Neural cell (in vitro differentiated cells): ENCODE results near the gene KLHL34.

Source experiments
- EZH2 ChIP-seq: fragments of 200-600, 300-800 bp; shearing (Covaris generic), sonication (generic); IDR thresholded peaks from 2 replicates; pipeline ENCODE4 v1.6.1; 2014; ENCODE audit warnings: antibody characterized with exemption, low read length, borderline replicate concordance, mild to moderate bottlenecking; ENCODE audit not compliant: insufficient read depth, poor library complexity, severe bottlenecking
- MXI1 ChIP-seq: fragments of 450-650 bp; conservative IDR thresholded peaks from 2 replicates; pipeline ENCODE4 v1.6.1; 2014; ENCODE audit warnings: antibody characterized with exemption, mild to moderate bottlenecking; ENCODE audit not compliant: poor library complexity, severe bottlenecking
- TF ChIP-seq, protein P1 (sequence below): fragments of 450-650 bp; IDR thresholded peaks from 2 replicates; pipeline ENCODE4 v1.5.1; 2014; ENCODE audit warnings: antibody characterized with exemption, mild to moderate bottlenecking, moderate library complexity; ENCODE audit not compliant: poor library complexity, severe bottlenecking
- TF ChIP-seq, protein P2 (sequence below): IDR thresholded peaks from 2 replicates; pipeline ENCODE4 v1.6.1; 2012; ENCODE audit warnings: borderline replicate concordance

DNA sequence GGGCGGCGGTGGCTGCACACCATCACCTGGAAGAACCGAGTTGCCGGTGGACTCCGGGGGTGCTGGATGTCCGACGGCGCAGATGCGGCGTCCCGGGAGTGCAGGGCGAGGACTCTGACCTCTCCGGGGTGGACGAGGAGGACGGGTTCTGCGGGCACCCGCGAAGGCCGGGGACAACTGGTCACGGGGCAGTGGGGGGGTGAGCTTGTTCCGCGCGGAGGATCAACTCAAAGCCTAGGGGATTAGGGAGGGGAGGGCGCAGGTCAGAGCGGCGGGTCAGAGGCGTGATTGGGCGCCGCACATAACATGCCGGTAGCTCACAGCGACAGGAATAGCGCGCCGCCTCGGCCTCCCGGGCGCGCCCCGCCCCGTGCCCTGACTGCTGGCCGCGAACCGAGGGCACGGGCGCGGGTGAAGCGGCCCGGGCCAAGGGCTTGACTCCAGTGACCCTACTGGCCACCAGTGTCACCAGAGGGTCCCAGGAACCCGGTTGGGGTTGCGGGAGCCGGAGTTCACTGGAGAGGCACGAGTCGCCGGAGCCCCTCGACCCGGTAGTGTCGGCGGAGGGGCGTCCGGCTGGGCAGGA lies at the start of gene KLHL34:
- TF ChIP-seq, protein P1, sequence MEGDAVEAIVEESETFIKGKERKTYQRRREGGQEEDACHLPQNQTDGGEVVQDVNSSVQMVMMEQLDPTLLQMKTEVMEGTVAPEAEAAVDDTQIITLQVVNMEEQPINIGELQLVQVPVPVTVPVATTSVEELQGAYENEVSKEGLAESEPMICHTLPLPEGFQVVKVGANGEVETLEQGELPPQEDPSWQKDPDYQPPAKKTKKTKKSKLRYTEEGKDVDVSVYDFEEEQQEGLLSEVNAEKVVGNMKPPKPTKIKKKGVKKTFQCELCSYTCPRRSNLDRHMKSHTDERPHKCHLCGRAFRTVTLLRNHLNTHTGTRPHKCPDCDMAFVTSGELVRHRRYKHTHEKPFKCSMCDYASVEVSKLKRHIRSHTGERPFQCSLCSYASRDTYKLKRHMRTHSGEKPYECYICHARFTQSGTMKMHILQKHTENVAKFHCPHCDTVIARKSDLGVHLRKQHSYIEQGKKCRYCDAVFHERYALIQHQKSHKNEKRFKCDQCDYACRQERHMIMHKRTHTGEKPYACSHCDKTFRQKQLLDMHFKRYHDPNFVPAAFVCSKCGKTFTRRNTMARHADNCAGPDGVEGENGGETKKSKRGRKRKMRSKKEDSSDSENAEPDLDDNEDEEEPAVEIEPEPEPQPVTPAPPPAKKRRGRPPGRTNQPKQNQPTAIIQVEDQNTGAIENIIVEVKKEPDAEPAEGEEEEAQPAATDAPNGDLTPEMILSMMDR, result no peak
- TF ChIP-seq EZH2 (no peak), MXI1 (no peak)
- TF ChIP-seq, protein P2, sequence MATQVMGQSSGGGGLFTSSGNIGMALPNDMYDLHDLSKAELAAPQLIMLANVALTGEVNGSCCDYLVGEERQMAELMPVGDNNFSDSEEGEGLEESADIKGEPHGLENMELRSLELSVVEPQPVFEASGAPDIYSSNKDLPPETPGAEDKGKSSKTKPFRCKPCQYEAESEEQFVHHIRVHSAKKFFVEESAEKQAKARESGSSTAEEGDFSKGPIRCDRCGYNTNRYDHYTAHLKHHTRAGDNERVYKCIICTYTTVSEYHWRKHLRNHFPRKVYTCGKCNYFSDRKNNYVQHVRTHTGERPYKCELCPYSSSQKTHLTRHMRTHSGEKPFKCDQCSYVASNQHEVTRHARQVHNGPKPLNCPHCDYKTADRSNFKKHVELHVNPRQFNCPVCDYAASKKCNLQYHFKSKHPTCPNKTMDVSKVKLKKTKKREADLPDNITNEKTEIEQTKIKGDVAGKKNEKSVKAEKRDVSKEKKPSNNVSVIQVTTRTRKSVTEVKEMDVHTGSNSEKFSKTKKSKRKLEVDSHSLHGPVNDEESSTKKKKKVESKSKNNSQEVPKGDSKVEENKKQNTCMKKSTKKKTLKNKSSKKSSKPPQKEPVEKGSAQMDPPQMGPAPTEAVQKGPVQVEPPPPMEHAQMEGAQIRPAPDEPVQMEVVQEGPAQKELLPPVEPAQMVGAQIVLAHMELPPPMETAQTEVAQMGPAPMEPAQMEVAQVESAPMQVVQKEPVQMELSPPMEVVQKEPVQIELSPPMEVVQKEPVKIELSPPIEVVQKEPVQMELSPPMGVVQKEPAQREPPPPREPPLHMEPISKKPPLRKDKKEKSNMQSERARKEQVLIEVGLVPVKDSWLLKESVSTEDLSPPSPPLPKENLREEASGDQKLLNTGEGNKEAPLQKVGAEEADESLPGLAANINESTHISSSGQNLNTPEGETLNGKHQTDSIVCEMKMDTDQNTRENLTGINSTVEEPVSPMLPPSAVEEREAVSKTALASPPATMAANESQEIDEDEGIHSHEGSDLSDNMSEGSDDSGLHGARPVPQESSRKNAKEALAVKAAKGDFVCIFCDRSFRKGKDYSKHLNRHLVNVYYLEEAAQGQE, result no peak
